ENCODE results near the gene TAF5L. TPM values are rescaled to one million over a fixed set of nuclear protein-coding genes. Genes with fewer than 3 reads are reported as not detected.

TAF5L gene
- total and polyA plus RNA-seq, 10 of the 15 experiments (the other 5 are each of a cell fraction or from before 2014, with no cell fraction given): 1.1 to 26.2 (median 19.1) TPM

DNA sequence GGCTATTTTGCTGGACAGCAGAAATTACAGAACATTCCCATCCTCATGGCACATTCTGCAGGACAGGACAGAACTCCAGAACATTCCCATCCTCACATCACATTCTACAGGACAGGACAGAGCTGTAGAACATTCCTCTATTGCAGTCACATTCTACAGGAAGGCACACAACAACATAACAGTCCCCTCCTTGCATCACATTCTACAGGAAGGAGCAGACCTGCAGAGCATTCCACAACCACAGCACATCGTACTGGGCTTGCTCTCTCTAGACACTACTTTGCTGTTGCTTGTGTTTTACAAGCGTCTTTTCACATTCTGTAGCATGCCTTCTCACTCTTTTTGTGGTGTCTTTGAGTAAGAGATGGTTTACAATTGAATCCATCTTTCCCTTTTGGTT lies 40.6 kb downstream of the TAF5L start:
- DNase-seq (ENCODE audit: low read depth, low spot score): no peak
- Histone ChIP-seq H3K79me2 (ENCODE audit: control insufficient read depth, insufficient read depth, low read length) (no peaks in the 10 kb centered on the region), H3K27me3 (replicated peaks in 1 of 2; ENCODE audit: control insufficient read depth in 2 of 2, insufficient read depth in 2 of 2, low read length in 1 of 2) (no peaks in the 10 kb centered on the region), H3K4me1 (ENCODE audit: control insufficient read depth, insufficient read depth, low read length) (no peaks in the 10 kb centered on the region), H3K36me3 (ENCODE audit: control insufficient read depth in 2 of 2, insufficient read depth in 2 of 2, low read length in 1 of 2) (no peaks in the 10 kb centered on the region), H4K20me1 (ENCODE audit: control insufficient read depth, insufficient read depth) (no peaks in the 10 kb centered on the region), H3K27ac (ENCODE audit: control insufficient read depth, insufficient read depth) (no peak overlapping the region), H3K9ac (ENCODE audit: control insufficient read depth, insufficient read depth, low read length) (no peak overlapping the region), H3K4me2 (ENCODE audit: control insufficient read depth, insufficient read depth) (no peak overlapping the region), H2AFZ (ENCODE audit: control insufficient read depth, low read depth, low read length) (no peak overlapping the region), H3K4me3 (no peak overlapping the region), H3K9me3 (replicated peaks; ENCODE audit: control insufficient read depth, insufficient read depth, low read length) (no peaks in the 10 kb centered on the region)
- FAIRE-seq: no peak
- no peak for ATAC-seq
- CTCF ChIA-PET: interaction anchor here (0.6 kb wide), 1 partner anchor 825 kb away, joined by 3 read pairs; no protein-coding TSS in a partner anchor
- POLR2A ChIA-PET: no interaction called here
- in situ Hi-C loops (cut with MboI): no loop called here
- BruUV-seq (replicated peaks): no TSS peak
- WGBS (ENCODE audit: insufficient coverage, insufficient replicate concordance, low lambda C conversion rate, missing lambda C conversion rate): 67% methylated on average over 2 of the region's 2 CpGs
- intact Hi-C loops (cut with micrococcal nuclease; ENCODE audit: unreplicated experiment): no loop called here
- SMC1A ChIA-PET (ENCODE audit: uncharacterized antibody, unreplicated experiment): no interaction called here
- TF ChIP-seq NR2C1 (IDR thresholded peaks at IDR 0.05): no peak
- TF ChIP-seq IKZF1 (conservative IDR thresholded peaks at IDR 0.05): no peak
- TF ChIP-seq TCF3 (IDR thresholded peaks at IDR 0.05; ENCODE audit: borderline replicate concordance, insufficient read depth, low read depth, low read length): no peak
- RAD21 ChIA-PET (ENCODE audit: unreplicated experiment): interaction anchor here (0.6 kb wide), 1 partner anchor 722 kb away, joined by 4 read pairs; no protein-coding TSS in a partner anchor

- no peaks in the 10 kb centered on the region for H3K36me3 ChIP-seq (ENCODE audit: control insufficient read depth in 2 of 2, insufficient read depth in 2 of 2, low read length in 1 of 2)
- in situ Hi-C loops (cut with MboI) (no loop called here), intact Hi-C loops (cut with micrococcal nuclease; ENCODE audit: unreplicated experiment) (no loop called here)
- ATAC-seq (no peak), DNase-seq (ENCODE audit: low read depth, low spot score) (no peak), FAIRE-seq (no peak)
- H4K20me1 ChIP-seq (ENCODE audit: control insufficient read depth, insufficient read depth): no peaks in the 10 kb centered on the region
- ChIA-PET RAD21 (ENCODE audit: unreplicated experiment) (no interaction called here), SMC1A (ENCODE audit: uncharacterized antibody, unreplicated experiment) (interaction anchor here (0.6 to 1.7 kb wide), 3 partner anchors 12 to 926 kb away, joined by 3 to 7 read pairs (median 3); no protein-coding TSS in a partner anchor), POLR2A (no interaction called here), CTCF (interaction anchor here (1.7 kb wide), 1 partner anchor 41 kb away, joined by 6 read pairs; no protein-coding TSS in a partner anchor)
- no TSS peak for BruUV-seq (replicated peaks)
- H2AFZ ChIP-seq (ENCODE audit: control insufficient read depth, low read depth, low read length): no peak overlapping the region
- no peaks in the 10 kb centered on the region for H3K27me3 ChIP-seq (replicated peaks in 1 of 2; ENCODE audit: control insufficient read depth in 2 of 2, insufficient read depth in 2 of 2, low read length in 1 of 2)
- H3K4me3 ChIP-seq: no peak overlapping the region
- H3K4me1 ChIP-seq (ENCODE audit: control insufficient read depth, insufficient read depth, low read length): peaks cover 9% of the 10 kb centered on the region
- H3K9me3 ChIP-seq (replicated peaks; ENCODE audit: control insufficient read depth, insufficient read depth, low read length): no peaks in the 10 kb centered on the region
- 61% methylated on average over 4 of the region's 4 CpGs for WGBS (ENCODE audit: insufficient coverage, insufficient replicate concordance, low lambda C conversion rate, missing lambda C conversion rate)
- no peak overlapping the region for H3K9ac ChIP-seq (ENCODE audit: control insufficient read depth, insufficient read depth, low read length)
- H3K79me2 ChIP-seq (ENCODE audit: control insufficient read depth, insufficient read depth, low read length): no peaks in the 10 kb centered on the region
- no peak overlapping the region for H3K4me2 ChIP-seq (ENCODE audit: control insufficient read depth, insufficient read depth)
- H3K27ac ChIP-seq (ENCODE audit: control insufficient read depth, insufficient read depth): no peak overlapping the region
- TF ChIP-seq ZBTB33 (IDR thresholded peaks at IDR 0.05) (no peak), ZBTB11 (CRISPR knock-in tag; IDR thresholded peaks at IDR 0.05) (no peak), SP1 (IDR thresholded peaks at IDR 0.05; ENCODE audit: low read depth, low read length) (no peak), SPI1 (IDR thresholded peaks at IDR 0.05; ENCODE audit: borderline replicate concordance, insufficient read depth, low read depth, low read length) (no peak), E2F4 (IDR thresholded peaks at IDR 0.05; ENCODE audit: low read depth, low read length) (no peak), GATAD2B (conservative IDR thresholded peaks at IDR 0.05; ENCODE audit: low read depth) (no peak), TAF1 (IDR thresholded peaks at IDR 0.05; ENCODE audit: borderline replicate concordance, low read depth, low read length) (no peak), MXI1 (IDR thresholded peaks at IDR 0.05; ENCODE audit: low read depth, low read length) (no peak), SMARCA5 (IDR thresholded peaks at IDR 0.05) (no peak)
Measured at GRCh38 chr1:229582715-229583114, 43.2 kb downstream of the TAF5L start.

Data from GM12878 (cell line).